Mammary epithelial cell (primary cell): ENCODE measurements around the gene APEH.

ENCODE experiments used
- EZH2 ChIP-seq: IDR thresholded peaks from 2 replicates; pipeline ENCODE4 v1.6.1; 2012; ENCODE audit warnings: low read length, inconsistent platforms, borderline replicate concordance
- TF ChIP-seq, protein P1 (sequence below), 2 donors: IDR thresholded peaks in 1 of 2; conservative IDR thresholded peaks in 1 of 2; 2 replicates each; pipeline ENCODE4 v1.5.1; 2011 to 2012; ENCODE audit warnings: inconsistent platforms in 2 of 2, low read length in 2 of 2, mild to moderate bottlenecking in 2 of 2, control low read depth in 1 of 2, low read depth in 1 of 2; ENCODE audit not compliant: insufficient read depth in 1 of 2; ENCODE audit errors: extremely low read depth in 1 of 2

GRCh38 chr3:49638445-49638844 lies 35.7 kb upstream of the APEH start:
- TF ChIP-seq, protein P1, sequence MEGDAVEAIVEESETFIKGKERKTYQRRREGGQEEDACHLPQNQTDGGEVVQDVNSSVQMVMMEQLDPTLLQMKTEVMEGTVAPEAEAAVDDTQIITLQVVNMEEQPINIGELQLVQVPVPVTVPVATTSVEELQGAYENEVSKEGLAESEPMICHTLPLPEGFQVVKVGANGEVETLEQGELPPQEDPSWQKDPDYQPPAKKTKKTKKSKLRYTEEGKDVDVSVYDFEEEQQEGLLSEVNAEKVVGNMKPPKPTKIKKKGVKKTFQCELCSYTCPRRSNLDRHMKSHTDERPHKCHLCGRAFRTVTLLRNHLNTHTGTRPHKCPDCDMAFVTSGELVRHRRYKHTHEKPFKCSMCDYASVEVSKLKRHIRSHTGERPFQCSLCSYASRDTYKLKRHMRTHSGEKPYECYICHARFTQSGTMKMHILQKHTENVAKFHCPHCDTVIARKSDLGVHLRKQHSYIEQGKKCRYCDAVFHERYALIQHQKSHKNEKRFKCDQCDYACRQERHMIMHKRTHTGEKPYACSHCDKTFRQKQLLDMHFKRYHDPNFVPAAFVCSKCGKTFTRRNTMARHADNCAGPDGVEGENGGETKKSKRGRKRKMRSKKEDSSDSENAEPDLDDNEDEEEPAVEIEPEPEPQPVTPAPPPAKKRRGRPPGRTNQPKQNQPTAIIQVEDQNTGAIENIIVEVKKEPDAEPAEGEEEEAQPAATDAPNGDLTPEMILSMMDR (conservative IDR thresholded peaks at IDR 0.05 in 1 of 2, IDR thresholded peaks at IDR 0.05 in 1 of 2; ENCODE audit: extremely low read depth in 1 of 2, insufficient read depth in 1 of 2, low read depth in 1 of 2, low read length in 2 of 2): no peak
- no peak for TF ChIP-seq EZH2
